Right atrium auricular region (tissue), 2 donors: ENCODE measurements around the gene HS3ST5. TPM values are rescaled to one million over a fixed set of nuclear protein-coding genes. Genes with fewer than 3 reads are reported as not detected.

Source experiments
- DNase-seq: peaks from one replicate; pipeline ENCODE4 v3.0.0-alpha.2; 2019; ENCODE audit warnings: low spot score
- H3K27ac ChIP-seq, 2 donors: fragments of 200-600 bp; sonication (generic); 1 replicate in 1 of 2; 2 replicates in 1 of 2; pipeline ENCODE4 v1.5.1; 2016 to 2019
- H3K27me3 ChIP-seq, 2 donors: fragments of 200-600 bp; sonication (generic); one replicate each; pipeline versions ENCODE4 v1.5.1 to v1.6.0; 2017 to 2019
- H3K36me3 ChIP-seq: fragments of 200-600 bp; sonication (generic); one replicate; pipeline ENCODE4 v1.5.1; 2016
- H3K4me1 ChIP-seq, 2 donors: fragments of 200-600 bp; sonication (generic); one replicate each; pipeline versions ENCODE4 v1.5.1 to v1.6.0; 2017 to 2019
- H3K4me3 ChIP-seq, 2 donors: fragments of 200-600 bp; sonication (generic); 1 replicate in 1 of 2; 2 replicates in 1 of 2; pipeline ENCODE4 v1.5.1; 2017 to 2019; ENCODE audit warnings: mild to moderate bottlenecking in 1 of 2, moderate library complexity in 1 of 2
- H3K9me3 ChIP-seq, 2 donors: fragments of 200-600 bp; sonication (generic); one replicate each; pipeline ENCODE4 v1.5.1; 2019
- CTCF ChIP-seq, 2 donors: fragments of 200-600 bp; sonication (generic); IDR thresholded peaks; one replicate each; pipeline ENCODE4 v1.5.1; 2019; ENCODE audit warnings: antibody characterized with exemption in 2 of 2
- total RNA-seq, 2 donors: library from RNA; depleted of rRNA; stranded (reverse); fragments of >200 nt; gene quantifications; one replicate each; pipeline ENCODE4 v1.1.0, GENCODE V29; 2016

Gene HS3ST5
- total RNA-seq, 2 donors from 2014 or later, result not detected

DNA sequence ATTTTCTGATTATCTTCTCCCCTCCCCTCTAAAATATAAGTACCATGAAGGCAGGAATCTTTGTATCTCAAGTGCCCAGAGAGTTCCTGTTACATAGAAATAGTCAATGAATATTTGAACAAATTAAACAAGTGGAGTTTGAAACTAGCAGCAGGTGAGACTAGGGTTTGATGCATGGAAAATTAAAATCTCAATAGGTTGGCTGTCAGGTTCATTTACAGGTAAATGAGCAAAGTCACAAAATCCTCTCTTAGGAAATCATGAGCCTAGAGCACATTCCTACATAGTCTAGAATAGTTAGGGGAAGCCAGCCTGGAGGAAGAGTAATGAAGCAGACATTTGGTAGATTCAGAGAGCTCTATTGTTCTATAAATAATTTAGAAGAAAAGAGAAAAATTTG is 140.4 kb downstream of the HS3ST5 start:
- Histone ChIP-seq H3K9me3 (no peaks in the 10 kb centered on the region), H3K27ac (no peak overlapping the region), H3K36me3 (no peaks in the 10 kb centered on the region), H3K4me1 (no peaks in the 10 kb centered on the region), H3K27me3 (no peaks in the 10 kb centered on the region), H3K4me3 (no peak overlapping the region)
- DNase-seq, result no peak
- TF ChIP-seq CTCF (IDR thresholded peaks at IDR 0.05), result no peak

DNA sequence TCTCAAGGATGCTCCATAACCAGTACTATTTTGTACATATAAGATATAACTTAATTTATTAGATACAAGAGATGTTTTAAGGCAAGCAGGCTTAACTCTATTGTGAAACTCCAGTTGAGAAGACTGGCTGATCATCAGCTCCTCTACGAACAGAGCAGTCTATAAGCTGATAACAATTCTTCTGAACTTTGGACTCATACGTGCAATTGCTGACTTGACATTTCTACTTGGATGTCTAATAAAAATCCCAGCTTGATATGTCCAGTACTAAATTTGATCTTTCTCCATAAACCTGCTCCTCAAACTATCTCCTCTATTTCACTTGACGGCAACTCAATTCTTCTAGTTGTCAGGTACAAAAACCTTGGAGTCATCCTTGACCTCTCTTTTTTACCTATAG is 141.9 kb downstream of the HS3ST5 start:
- no peak for TF ChIP-seq CTCF (IDR thresholded peaks at IDR 0.05)
- DNase-seq, result no peak
- no peaks in the 10 kb centered on the region for H3K36me3 ChIP-seq
- H3K4me1 ChIP-seq, result no peaks in the 10 kb centered on the region
- no peak overlapping the region for H3K4me3 ChIP-seq
- H3K27ac ChIP-seq, result no peak overlapping the region
- no peaks in the 10 kb centered on the region for H3K27me3 ChIP-seq
- no peaks in the 10 kb centered on the region for H3K9me3 ChIP-seq

- Histone ChIP-seq H3K4me1 (no peaks in the 10 kb centered on the region), H3K4me3 (no peak overlapping the region), H3K27ac (no peak overlapping the region), H3K9me3 (no peaks in the 10 kb centered on the region), H3K27me3 (no peaks in the 10 kb centered on the region), H3K36me3 (no peaks in the 10 kb centered on the region)
- TF ChIP-seq CTCF (IDR thresholded peaks at IDR 0.05), result no peak
- DNase-seq, result no peak
Observed at GRCh38 chr6:114195631-114196403, 147.0 kb downstream of the HS3ST5 start.

- H3K27ac ChIP-seq, result no peak overlapping the region
- no peak for TF ChIP-seq CTCF (IDR thresholded peaks at IDR 0.05)
- H3K36me3 ChIP-seq, result no peaks in the 10 kb centered on the region
- DNase-seq, result no peak
- H3K9me3 ChIP-seq, result no peaks in the 10 kb centered on the region
- no peaks in the 10 kb centered on the region for H3K27me3 ChIP-seq
- no peaks in the 10 kb centered on the region for H3K4me1 ChIP-seq
- H3K4me3 ChIP-seq, result no peak overlapping the region
Observed at GRCh38 chr6:114195027-114195365, 147.8 kb downstream of the HS3ST5 start.

GRCh38 chr6:114194362-114195026 is 148.3 kb downstream of the HS3ST5 start:
- no peak for TF ChIP-seq CTCF (IDR thresholded peaks at IDR 0.05)
- Histone ChIP-seq H3K4me3 (no peak overlapping the region), H3K9me3 (no peaks in the 10 kb centered on the region), H3K36me3 (no peaks in the 10 kb centered on the region), H3K27ac (no peak overlapping the region), H3K27me3 (no peaks in the 10 kb centered on the region), H3K4me1 (no peaks in the 10 kb centered on the region)
- no peak for DNase-seq
